HG03575 (cell line): Measurements from ENCODE around the gene RSPH6A.
"Not testable (repeated sequence)": the region's sequence is repeated elsewhere in the genome, so short reads cannot be mapped to it uniquely, and the experiment has no call there.

ENCODE experiments used
- ATAC-seq: cut with Tn5 transposase; IDR thresholded peaks from one replicate; pipeline ENCODE4 v1.9.1; 2021; ENCODE audit not compliant: unreplicated experiment, insufficient number of reproducible peaks, low FRiP score; ENCODE audit errors: extremely low read depth

Gene RSPH6A

GRCh38 chr19:45751483-45751882, 63.6 kb downstream of the RSPH6A start:
- not testable (repeated sequence) for ATAC-seq

GRCh38 chr19:45747513-45747912, 67.6 kb downstream of the RSPH6A start:
- no peak for ATAC-seq

GRCh38 chr19:45746866-45747265, 68.2 kb downstream of the RSPH6A start:
- ATAC-seq = no peak
